Trophoblast cell (in vitro differentiated cells and primary cell): ENCODE measurements around the gene PFAS.

Experiments used
- DNase-seq, 2 donors: peaks; one replicate each; pipeline ENCODE4 v3.0.0-alpha.2; 2016
- H2AFZ ChIP-seq: 2 replicates; pipeline ENCODE4 v1.6.1; 2013; ENCODE audit warnings: low read length, moderate library complexity, mild to moderate bottlenecking; ENCODE audit not compliant: insufficient read depth, poor library complexity
- H2AK5ac ChIP-seq: 2 replicates; pipeline ENCODE4 v1.6.1; 2013; ENCODE audit warnings: mild to moderate bottlenecking, low read length
- H2BK120ac ChIP-seq: 2 replicates; pipeline ENCODE4 v1.6.1; 2013; ENCODE audit warnings: low read length, mild to moderate bottlenecking, moderate library complexity; ENCODE audit not compliant: insufficient read depth, poor library complexity
- H2BK12ac ChIP-seq: 2 replicates; pipeline ENCODE4 v1.6.1; 2013; ENCODE audit warnings: mild to moderate bottlenecking, low read length, moderate library complexity
- H2BK5ac ChIP-seq: 2 replicates; pipeline ENCODE4 v1.6.1; 2013; ENCODE audit warnings: low read length, low read depth, moderate library complexity, mild to moderate bottlenecking; ENCODE audit not compliant: poor library complexity
- H3K14ac ChIP-seq: 2 replicates; pipeline ENCODE4 v1.6.1; 2013; ENCODE audit warnings: mild to moderate bottlenecking, low read length
- H3K18ac ChIP-seq: 2 replicates; pipeline ENCODE4 v1.6.1; 2013; ENCODE audit warnings: mild to moderate bottlenecking, low read length
- H3K23ac ChIP-seq: 2 replicates; pipeline ENCODE4 v1.6.1; 2013; ENCODE audit warnings: low read length
- H3K27ac ChIP-seq: 2 replicates; pipeline ENCODE4 v1.5.1; 2013; ENCODE audit warnings: low read depth, mild to moderate bottlenecking, inconsistent platforms, low read length, moderate library complexity
- H3K27me3 ChIP-seq: 2 replicates; pipeline ENCODE4 v1.6.1; 2013; ENCODE audit warnings: inconsistent platforms, mild to moderate bottlenecking, low read length, moderate library complexity; ENCODE audit not compliant: insufficient read depth
- H3K36me3 ChIP-seq, 2 experiments: 1 replicate in 1 of 2; 2 replicates in 1 of 2; pipeline ENCODE4 v1.6.1; 2013; ENCODE audit warnings: low read length in 2 of 2, mild to moderate bottlenecking in 2 of 2, moderate library complexity in 1 of 2; ENCODE audit not compliant: insufficient read depth in 2 of 2, control insufficient read depth in 1 of 2
- H3K4ac ChIP-seq: 2 replicates; pipeline ENCODE4 v1.6.1; 2013; ENCODE audit warnings: low read depth, mild to moderate bottlenecking, low read length, moderate library complexity
- H3K4me1 ChIP-seq, 2 experiments: 1 replicate in 1 of 2; 2 replicates in 1 of 2; pipeline ENCODE4 v1.6.1; 2013; ENCODE audit warnings: low read length in 2 of 2, mild to moderate bottlenecking in 2 of 2, moderate library complexity in 1 of 2; ENCODE audit not compliant: insufficient read depth in 2 of 2, control insufficient read depth in 1 of 2
- H3K4me2 ChIP-seq: 2 replicates; pipeline ENCODE4 v1.6.1; 2013; ENCODE audit warnings: inconsistent platforms, mild to moderate bottlenecking, low read length, moderate library complexity
- H3K4me3 ChIP-seq: 2 replicates; pipeline ENCODE4 v1.5.1; 2013; ENCODE audit warnings: mild to moderate bottlenecking, low read depth, low read length, inconsistent platforms
- H3K79me1 ChIP-seq: one replicate; pipeline ENCODE4 v1.6.1; 2013; ENCODE audit warnings: low read length
- H3K79me2 ChIP-seq: 2 replicates; pipeline ENCODE4 v1.6.1; 2013; ENCODE audit warnings: low read length, mild to moderate bottlenecking; ENCODE audit not compliant: control insufficient read depth, insufficient read depth, poor library complexity
- H3K9ac ChIP-seq: 2 replicates; pipeline ENCODE4 v1.6.1; 2013; ENCODE audit warnings: mild to moderate bottlenecking, low read length
- H3K9me3 ChIP-seq: 2 replicates; pipeline ENCODE4 v1.6.1; 2013; ENCODE audit warnings: low read depth, mild to moderate bottlenecking, control low read depth, inconsistent platforms, low read length; ENCODE audit not compliant: insufficient read depth
- H4K12ac ChIP-seq: 2 replicates; pipeline ENCODE4 v1.6.1; 2013; ENCODE audit warnings: low read depth, mild to moderate bottlenecking, low read length, moderate library complexity
- H4K8ac ChIP-seq: 2 replicates; pipeline ENCODE4 v1.6.1; 2013; ENCODE audit warnings: low read depth, mild to moderate bottlenecking, low read length, moderate library complexity
- H4K91ac ChIP-seq: one replicate; pipeline ENCODE4 v1.6.1; 2013; ENCODE audit warnings: low read depth, mild to moderate bottlenecking, low read length, moderate library complexity
- WGBS: extraction: QIAGEN DNeasy Blood & Tissue Kit; methylation state at CpG from one replicate; pipeline ENCODE4 v1.1.7; 2013; ENCODE audit warnings: missing lambda C conversion rate; ENCODE audit not compliant: insufficient read length, insufficient coverage; ENCODE audit errors: extremely low coverage; 5-methylcytosine and 5-hydroxymethylcytosine counted together

Gene PFAS

DNA sequence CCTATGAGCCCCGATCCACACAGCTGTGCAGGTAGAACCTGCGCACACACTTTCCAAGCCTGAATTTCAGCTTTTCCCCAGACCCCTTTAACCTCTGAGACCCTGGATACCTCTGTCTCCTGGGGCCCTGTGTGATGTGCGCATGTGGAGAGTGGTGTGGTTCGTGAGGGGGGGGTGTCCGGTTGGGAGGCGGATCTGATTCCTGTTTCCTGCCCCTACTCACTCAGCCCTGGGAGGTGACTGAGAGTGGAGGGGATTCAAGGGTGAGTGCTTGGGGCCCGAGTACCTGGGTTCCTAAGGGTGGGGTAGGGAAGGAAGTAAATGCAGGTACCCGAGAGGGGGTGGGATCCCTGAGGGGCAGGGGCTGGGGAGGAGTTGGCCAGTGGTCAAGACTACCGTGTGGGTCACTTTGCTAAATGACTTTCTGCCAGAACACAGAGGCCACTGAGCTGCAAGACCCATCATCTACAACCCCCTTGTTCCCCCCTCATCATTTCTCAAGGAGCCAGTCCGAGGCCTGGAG lies 61.6 kb downstream of the PFAS start:
- no peak overlapping the region for H2BK12ac ChIP-seq
- no peak overlapping the region for H4K8ac ChIP-seq
- no peak for DNase-seq
- H3K4me1 ChIP-seq: peaks cover 4 to 7% of the 10 kb centered on the region in 2 experiments
- H4K12ac ChIP-seq: no peak overlapping the region
- no peak overlapping the region for H3K4me2 ChIP-seq
- WGBS: no CpG with 5 or more reads among the region's 10 CpGs
- H3K9me3 ChIP-seq: peaks cover 5% of the 10 kb centered on the region
- no peaks in the 10 kb centered on the region for H3K79me1 ChIP-seq
- H2AK5ac ChIP-seq: no peak overlapping the region
- H3K18ac ChIP-seq: no peak overlapping the region
- H3K4me3 ChIP-seq: no peak overlapping the region
- no peak overlapping the region for H3K4ac ChIP-seq
- no peak overlapping the region for H3K27ac ChIP-seq
- H3K23ac ChIP-seq: no peak overlapping the region
- no peaks in the 10 kb centered on the region for H3K36me3 ChIP-seq
- H4K91ac ChIP-seq: no peak overlapping the region
- H2BK5ac ChIP-seq: no peak overlapping the region
- no peak overlapping the region for H3K9ac ChIP-seq
- H3K27me3 ChIP-seq: peaks cover 13% of the 10 kb centered on the region
- no peak overlapping the region for H2BK120ac ChIP-seq
- no peak overlapping the region for H3K14ac ChIP-seq
- no peak overlapping the region for H2AFZ ChIP-seq
- no peaks in the 10 kb centered on the region for H3K79me2 ChIP-seq

DNA sequence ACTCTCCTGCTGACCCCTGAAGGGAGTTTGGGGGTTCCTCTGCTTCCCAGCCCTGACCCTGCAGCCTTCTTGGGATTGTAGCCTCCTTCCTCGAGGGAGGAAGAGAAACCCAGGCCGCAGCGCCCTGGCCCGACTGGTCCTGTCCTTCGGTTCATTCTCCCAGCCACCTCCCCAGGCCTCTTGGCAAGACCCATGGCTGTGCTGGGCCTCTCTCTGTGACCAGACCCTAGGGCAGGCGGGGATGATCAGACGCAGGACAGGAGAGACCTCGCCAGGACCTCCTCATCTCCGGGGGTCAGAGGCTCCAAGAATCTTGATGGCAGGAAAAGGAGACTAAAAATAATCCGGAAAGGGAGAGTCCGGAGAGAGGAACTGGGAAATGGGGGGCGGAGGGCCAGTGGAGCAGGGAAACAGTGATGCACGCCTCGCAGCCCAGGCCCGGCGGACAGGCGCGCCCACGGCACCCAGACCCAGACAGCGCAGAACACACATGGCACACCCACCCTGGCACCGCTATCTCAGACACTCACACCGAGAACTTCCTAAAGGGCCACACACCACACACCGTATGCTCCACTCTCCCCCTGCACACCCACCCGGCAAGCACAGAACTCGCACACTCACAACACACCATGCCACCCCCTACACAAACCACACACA lies 62.2 kb downstream of the PFAS start:
- Histone ChIP-seq H3K4me3 (no peak overlapping the region), H4K8ac (no peak overlapping the region), H3K18ac (no peak overlapping the region), H3K27me3 (peaks cover 18% of the 10 kb centered on the region), H2AFZ (no peak overlapping the region), H2BK5ac (no peak overlapping the region), H4K91ac (no peak overlapping the region), H3K4me1 (peaks cover 4 to 7% of the 10 kb centered on the region in 2 experiments), H2AK5ac (no peak overlapping the region), H3K36me3 (no peaks in the 10 kb centered on the region), H2BK12ac (no peak overlapping the region), H3K79me1 (no peaks in the 10 kb centered on the region), H3K27ac (no peak overlapping the region), H3K4ac (no peak overlapping the region), H3K9ac (no peak overlapping the region), H3K23ac (no peak overlapping the region), H3K79me2 (no peaks in the 10 kb centered on the region), H4K12ac (no peak overlapping the region), H2BK120ac (no peak overlapping the region), H3K9me3 (peaks cover 5% of the 10 kb centered on the region), H3K14ac (no peak overlapping the region), H3K4me2 (no peak overlapping the region)
- WGBS: no CpG with 5 or more reads among the region's 25 CpGs
- DNase-seq: no peak

DNA sequence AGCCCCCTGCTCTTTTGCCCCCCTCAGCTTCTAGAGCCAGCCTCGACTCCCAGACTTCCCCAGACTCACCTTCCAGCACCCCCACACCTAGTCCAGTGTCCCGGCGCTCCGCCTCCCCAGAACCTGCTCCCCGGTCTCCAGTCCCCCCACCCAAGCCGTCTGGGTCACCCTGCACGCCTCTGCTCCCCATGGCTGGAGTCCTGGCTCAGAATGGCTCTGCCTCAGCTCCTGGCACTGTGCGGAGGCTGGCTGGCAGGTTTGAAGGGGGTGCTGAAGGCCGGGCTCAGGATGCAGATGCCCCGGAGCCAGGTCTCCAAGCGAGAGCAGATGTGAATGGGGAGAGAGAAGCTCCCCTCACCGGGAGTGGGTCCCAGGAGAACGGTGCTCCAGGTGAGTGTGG lies 63.2 kb downstream of the PFAS start:
- Histone ChIP-seq H3K14ac (no peak overlapping the region), H2AK5ac (no peak overlapping the region), H3K79me1 (no peaks in the 10 kb centered on the region), H2BK120ac (no peak overlapping the region), H4K91ac (no peak overlapping the region), H3K9me3 (peaks cover 5% of the 10 kb centered on the region), H2BK12ac (no peak overlapping the region), H3K18ac (no peak overlapping the region), H2AFZ (no peak overlapping the region), H2BK5ac (no peak overlapping the region), H3K4ac (no peak overlapping the region), H3K4me3 (no peak overlapping the region), H3K36me3 (no peaks in the 10 kb centered on the region), H3K9ac (no peak overlapping the region), H3K4me2 (no peak overlapping the region), H4K8ac (no peak overlapping the region), H3K23ac (no peak overlapping the region), H3K27ac (no peak overlapping the region), H4K12ac (no peak overlapping the region), H3K79me2 (no peaks in the 10 kb centered on the region), H3K4me1 (peaks cover 4 to 7% of the 10 kb centered on the region in 2 experiments), H3K27me3 (peaks cover 20% of the 10 kb centered on the region)
- WGBS: no CpG with 5 or more reads among the region's 13 CpGs
- no peak for DNase-seq

DNA sequence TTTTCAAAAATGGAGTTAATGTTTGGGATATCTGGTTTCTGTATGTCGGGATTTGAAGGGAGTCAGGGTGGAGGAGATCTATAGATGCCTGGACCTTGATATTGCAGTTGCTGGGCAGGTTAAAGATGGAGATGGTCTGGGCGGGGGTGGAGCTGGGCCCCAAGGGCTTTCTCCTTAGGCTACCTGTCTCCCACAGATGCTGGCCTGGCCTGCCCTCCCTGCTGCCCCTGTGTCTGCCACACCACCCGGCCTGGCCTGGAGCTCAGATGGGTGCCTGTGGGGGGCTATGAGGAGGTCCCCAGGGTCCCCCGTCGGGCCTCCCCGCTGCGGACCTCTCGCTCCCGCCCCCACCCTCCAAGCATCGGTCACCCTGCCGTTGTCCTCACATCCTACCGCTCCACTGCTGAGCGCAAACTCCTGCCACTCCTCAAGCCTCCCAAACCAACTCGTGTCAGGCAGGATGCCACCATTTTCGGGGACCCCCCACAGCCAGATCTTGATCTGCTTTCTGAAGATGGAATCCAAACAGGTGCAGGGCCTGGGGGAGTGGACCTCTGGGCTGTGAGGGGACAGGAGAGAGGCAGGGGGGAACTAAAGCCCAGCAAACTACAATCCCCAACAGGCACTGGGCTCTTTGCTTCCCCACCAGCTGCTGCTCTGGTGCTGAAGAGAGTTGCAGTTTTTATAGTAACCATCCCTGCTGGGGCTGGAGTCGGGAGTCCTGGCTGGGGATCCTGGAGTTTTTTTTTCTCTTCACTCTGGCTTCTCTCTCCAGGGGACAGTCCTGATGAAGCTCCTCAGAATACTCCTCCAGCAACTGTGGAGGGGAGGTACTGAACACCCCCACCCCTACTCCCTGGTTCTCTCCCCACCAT lies 63.9 kb downstream of the PFAS start:
- no peak for DNase-seq
- H3K23ac ChIP-seq: no peak overlapping the region
- H4K8ac ChIP-seq: no peak overlapping the region
- H3K4ac ChIP-seq: no peak overlapping the region
- H3K9ac ChIP-seq: no peak overlapping the region
- no peak overlapping the region for H3K14ac ChIP-seq
- H3K4me3 ChIP-seq: no peak overlapping the region
- no peak overlapping the region for H3K4me2 ChIP-seq
- H3K27ac ChIP-seq: no peak overlapping the region
- no peak overlapping the region for H2AFZ ChIP-seq
- no peak overlapping the region for H4K91ac ChIP-seq
- H3K36me3 ChIP-seq: no peaks in the 10 kb centered on the region
- no peak overlapping the region for H2BK5ac ChIP-seq
- peaks cover 20% of the 10 kb centered on the region for H3K27me3 ChIP-seq
- H2AK5ac ChIP-seq: no peak overlapping the region
- H3K79me2 ChIP-seq: no peaks in the 10 kb centered on the region
- no CpG with 5 or more reads among the region's 16 CpGs for WGBS
- no peaks in the 10 kb centered on the region for H3K79me1 ChIP-seq
- H2BK120ac ChIP-seq: no peak overlapping the region
- no peak overlapping the region for H4K12ac ChIP-seq
- no peak overlapping the region for H3K18ac ChIP-seq
- peaks cover 5% of the 10 kb centered on the region for H3K9me3 ChIP-seq
- H3K4me1 ChIP-seq: peaks cover 4 to 7% of the 10 kb centered on the region in 2 experiments
- no peak overlapping the region for H2BK12ac ChIP-seq
